GM18861 (cell line): ENCODE data around the gene ADGRG1.
A peak's percentile ranks its signal among the peaks of the same experiment; 100 is the strongest.

Experiments
- ATAC-seq: cut with Tn5 transposase; IDR thresholded peaks from one replicate; pipeline ENCODE4 v1.9.1; 2021; ENCODE audit not compliant: unreplicated experiment

Gene ADGRG1

GRCh38 chr16:57606147-57606846 lies 22.1 kb upstream of the ADGRG1 start:
- ATAC-seq: no peak

DNA sequence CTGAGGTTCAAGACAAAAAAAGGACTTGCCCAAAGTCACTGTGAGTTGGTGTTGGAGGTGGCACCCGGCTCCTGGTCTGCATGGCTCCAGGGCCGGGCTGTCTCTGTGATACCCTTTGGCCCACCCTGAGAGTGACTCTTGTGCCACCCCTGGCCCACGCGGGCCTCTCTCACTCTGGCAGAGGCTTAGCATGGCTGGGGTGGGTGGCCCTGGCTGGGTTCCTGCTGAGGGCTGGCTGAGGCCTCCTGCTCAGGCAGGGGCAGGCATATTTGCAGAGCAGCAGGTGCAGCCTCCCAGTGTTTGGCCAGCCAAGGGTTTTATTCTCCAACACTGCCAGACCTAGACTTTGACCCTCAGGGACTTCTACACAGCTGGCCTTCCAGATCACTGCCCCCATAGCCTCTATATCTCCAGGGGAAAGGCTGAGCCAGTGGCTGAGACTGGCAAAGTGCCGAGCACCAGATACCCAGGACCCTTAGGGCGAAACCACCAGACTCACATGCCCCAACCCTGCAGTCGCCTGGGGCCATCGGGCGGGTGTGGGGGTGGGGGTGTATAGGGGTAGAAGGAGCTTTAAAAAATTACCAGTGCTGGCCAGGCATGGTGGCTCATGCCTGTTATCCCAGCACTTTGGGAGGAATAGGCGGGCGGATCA lies 21.5 kb upstream of the ADGRG1 start:
- ATAC-seq: no peak

DNA sequence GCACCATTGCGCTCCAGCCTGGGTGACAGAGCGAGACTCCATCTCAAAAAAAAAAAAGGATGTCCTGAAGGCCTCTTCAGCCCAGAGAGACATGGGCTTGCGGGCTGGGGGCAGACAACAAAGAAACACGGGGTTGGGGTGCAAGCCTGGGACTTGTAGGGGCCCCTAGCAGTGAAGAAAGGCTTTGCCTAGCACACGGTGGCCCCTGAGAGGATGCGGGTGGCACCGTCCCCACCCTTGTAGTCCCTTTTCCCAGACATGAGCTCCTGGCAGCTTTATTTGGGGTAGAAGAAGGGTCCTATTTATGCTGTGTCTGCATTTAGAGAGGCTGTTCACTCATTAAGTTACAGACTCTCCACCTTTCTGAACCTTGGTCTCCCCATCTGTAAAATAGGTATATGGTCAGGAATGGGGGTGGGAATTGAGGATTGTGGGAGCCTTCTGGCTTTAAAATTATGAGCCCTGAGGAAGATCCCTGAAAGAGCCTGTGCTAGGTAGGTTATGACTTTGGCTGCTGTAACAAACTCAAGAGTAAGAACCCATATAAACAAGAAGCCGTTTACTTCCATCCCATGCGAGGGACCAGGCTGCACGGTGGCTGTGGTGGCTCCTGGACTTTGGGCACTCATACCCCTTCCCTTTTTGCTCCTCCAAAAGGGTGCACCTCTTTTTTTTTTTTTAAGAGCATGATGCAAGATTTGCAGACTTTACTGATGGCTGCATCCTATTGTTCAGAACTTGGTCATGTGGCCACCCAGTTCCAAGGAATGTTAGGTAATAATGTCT lies 20.6 kb upstream of the ADGRG1 start:
- no peak for ATAC-seq

DNA sequence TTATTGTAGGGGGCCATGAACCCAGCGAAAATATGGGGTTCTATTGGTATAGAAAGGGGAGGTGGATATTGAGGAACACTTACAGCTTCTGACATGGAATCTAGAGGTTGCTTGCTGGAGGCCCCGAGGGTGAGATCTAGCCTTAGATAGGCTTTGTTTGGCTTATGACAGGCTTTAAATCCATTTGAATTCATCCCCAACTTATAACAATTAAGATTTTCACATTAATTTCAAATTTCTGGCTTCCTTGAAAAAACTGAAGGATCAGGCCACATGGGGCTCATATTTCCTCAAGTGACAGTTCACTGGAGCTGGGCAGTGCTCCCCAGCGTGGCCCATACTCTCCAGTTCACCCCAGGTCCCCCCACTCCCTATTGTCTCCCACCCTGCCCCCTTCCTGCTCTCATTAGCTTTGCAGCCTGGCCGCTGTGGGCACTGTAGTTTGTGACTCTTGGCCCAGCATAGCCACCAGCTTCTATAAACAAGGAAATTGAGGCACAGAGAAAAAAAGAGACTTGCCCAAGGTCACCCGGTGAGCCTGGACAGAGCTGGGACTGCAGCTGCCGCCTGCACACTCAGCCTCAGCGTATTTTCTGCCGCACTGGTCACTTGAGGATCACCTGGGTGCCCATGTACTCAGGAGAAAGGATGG lies 19.8 kb upstream of the ADGRG1 start:
- ATAC-seq: no peak

DNA sequence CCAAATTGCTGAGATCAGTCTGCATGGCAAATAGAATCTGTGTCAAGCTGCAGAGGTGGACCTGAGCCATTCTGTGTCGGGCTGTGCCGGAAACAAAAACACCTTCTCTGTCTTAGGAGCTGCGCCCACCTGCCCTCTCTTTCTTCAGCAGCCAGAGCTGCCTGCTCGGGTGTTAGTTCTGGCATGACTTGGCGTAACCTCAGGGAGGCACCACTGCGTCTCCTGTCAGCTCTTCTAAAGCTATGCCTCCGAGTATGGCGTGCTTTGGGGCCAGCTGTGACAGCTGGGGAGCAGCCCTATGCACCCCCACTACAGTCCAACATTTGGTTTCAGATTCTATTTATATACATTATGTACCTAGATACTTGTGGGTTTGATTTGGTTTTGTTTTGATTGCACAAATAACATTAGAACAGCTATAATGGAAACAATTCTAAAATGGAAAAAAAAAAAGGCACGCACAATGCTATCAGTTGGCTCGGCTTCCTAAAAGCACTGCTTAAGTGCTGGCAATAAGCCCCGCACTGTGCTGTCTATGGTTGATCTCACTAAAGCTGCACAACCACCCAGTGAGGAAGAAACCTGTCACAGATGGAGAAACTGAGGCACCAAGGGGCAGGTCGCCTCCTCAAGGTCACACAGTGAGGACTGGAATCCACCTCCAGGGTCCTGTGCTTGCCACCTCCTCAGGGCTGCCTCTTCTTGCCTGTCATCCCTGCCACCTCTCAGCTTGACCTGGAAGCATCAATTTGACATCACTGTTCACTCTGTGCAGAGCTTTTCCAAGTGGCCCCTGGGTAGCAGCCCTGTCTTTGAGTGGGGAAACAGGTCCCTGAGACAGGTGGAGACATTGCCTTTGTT lies 18.7 kb upstream of the ADGRG1 start:
- ATAC-seq: peak; percentile 91

DNA sequence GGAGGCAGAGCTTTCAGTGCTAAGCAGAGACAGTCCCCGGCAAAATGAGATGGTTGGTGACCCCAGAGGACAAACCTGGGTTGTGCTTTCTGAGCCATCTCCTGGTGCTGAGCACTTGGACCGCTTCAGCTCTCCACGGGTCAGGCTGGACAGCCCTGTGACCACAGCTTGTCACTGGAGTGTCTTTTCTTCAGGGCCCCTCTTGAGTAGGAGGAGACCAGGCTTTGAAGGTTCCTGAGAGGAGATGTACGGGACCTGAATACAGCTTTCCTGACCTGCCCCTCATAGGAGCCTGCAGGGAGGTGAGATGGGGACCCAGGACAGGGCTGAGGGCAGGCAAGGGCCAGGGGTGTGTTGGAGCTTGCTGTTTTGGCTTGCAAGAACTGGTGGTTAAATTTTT lies 17.8 kb upstream of the ADGRG1 start:
- ATAC-seq: no peak

DNA sequence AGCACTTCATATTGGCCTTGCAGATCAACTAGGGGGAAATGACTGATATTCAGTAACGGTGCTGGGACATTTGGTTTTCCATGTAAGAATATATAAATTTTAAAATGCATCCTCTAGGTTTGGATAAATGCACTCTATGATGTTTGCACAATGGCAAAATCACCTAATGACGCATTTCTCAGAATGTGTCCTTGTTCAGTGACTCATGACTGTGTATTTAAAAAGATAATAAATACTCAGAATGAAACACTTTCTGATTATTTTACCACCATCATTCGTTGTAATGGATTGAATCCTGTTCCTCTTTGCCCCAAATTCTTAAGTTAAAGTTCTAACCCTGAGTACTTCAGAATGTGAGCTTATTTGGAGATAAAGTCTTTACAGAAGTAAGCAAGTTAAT lies 17.2 kb upstream of the ADGRG1 start:
- ATAC-seq: no peak

DNA sequence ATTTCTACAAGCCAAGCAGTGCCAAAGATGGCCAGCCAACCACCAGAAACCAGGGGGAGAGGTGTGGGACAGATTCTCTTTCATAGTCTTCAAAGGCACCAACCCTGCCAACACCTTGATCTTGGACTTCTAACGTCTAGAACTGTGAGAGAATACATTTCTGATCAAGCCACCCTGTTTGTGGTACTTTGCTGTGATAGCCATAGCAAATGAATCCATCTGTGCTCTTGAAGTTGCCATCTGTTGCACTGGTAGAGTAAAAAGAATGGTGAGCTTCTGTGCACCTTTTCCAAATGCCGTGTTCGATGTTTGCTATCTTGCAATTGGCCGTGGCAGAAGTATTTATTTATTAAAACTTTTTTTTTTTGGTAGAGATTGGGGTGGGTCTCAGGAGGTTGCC lies 16.7 kb upstream of the ADGRG1 start:
- no peak for ATAC-seq

- no peak for ATAC-seq
Observed at GRCh38 chr16:57612494-57612893, 15.9 kb upstream of the ADGRG1 start.

DNA sequence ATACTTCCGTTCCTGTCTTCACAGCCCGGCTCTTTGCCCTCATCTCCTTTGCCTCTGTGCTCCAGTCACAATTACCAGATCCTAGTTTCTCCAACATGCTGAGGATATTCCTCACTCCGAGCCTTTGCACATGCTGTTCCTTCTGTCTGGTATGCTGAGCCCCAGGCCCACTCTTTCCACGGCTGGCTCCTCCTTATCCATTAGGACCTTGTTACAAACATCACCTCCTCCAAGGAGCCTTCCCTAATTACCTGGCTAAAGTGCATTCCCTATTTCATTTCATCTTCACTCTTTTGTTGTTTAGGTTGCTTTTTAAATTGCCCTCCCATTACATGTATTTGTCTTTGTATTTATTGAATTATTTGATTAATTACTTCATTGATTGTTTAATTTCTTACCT lies 14.9 kb upstream of the ADGRG1 start:
- ATAC-seq: no peak

DNA sequence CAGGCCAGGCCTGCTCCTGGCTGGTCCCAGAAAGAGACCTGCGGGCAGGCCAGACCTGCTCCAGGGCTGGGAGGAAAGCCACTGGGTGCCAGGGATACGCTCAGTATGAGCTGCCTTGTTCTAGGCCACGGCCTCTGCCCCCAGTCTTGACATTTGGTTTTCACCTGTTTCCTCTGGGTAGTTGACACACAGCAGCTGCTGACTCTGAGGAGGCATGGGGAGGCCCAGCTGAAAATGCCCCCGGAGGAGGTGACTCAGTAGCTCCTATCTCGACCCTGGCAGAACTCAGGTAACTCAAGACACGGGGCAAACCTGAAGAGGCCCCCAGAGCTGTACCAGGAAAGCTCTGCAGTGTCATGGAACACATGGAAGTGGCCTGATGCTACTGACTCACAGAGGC lies 13.9 kb upstream of the ADGRG1 start:
- no peak for ATAC-seq

GRCh38 chr16:57614944-57615343 lies 13.5 kb upstream of the ADGRG1 start:
- no peak for ATAC-seq

DNA sequence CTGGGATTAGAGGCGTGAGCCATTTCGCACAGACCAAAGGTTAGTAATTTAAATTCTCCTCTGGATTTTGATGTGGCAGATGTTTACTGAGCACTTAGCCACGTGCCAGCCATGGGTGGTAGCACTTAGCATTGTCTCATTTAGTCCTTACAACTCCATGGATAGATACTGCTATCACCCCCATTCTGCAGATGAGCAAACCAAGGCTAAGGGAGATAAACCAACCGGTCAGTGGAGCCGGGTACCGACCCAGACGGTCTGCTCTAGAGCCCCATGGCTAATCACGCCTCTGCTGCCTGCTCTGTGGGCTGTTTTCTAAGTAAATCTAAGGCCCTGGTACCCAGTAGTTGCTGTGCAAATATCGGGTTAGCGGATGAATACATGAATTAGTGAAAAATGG lies 12.6 kb upstream of the ADGRG1 start:
- ATAC-seq: no peak

- ATAC-seq: no peak
Observed at GRCh38 chr16:57616241-57616640, 12.2 kb upstream of the ADGRG1 start.

- no peak for ATAC-seq
Observed at GRCh38 chr16:57616876-57617275, 11.6 kb upstream of the ADGRG1 start.

DNA sequence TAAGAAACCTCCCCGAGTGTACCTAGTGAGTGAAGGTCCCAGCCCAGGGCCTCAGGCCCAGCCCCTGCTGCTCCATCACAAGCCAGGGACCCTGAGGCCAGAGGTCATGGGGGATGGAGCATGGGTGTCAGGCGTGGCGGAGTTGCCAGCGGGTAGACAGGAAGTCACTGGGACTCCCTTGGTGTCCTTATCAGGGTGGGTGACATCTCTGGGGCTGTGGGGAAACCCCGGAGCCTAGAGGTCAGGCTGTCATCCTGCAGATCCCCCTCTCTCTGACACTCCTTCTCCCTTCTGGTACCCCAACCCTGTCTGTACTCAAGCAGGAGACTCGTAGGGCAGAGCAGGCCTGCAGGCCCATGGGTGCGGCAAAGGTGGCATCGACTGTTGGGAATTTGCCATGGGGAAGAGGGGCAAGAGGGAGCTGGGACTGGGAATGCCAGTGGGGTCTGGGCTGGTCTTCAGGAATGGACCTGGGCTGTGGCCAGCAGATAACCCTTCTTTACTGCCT lies 10.8 kb upstream of the ADGRG1 start:
- no peak for ATAC-seq

DNA sequence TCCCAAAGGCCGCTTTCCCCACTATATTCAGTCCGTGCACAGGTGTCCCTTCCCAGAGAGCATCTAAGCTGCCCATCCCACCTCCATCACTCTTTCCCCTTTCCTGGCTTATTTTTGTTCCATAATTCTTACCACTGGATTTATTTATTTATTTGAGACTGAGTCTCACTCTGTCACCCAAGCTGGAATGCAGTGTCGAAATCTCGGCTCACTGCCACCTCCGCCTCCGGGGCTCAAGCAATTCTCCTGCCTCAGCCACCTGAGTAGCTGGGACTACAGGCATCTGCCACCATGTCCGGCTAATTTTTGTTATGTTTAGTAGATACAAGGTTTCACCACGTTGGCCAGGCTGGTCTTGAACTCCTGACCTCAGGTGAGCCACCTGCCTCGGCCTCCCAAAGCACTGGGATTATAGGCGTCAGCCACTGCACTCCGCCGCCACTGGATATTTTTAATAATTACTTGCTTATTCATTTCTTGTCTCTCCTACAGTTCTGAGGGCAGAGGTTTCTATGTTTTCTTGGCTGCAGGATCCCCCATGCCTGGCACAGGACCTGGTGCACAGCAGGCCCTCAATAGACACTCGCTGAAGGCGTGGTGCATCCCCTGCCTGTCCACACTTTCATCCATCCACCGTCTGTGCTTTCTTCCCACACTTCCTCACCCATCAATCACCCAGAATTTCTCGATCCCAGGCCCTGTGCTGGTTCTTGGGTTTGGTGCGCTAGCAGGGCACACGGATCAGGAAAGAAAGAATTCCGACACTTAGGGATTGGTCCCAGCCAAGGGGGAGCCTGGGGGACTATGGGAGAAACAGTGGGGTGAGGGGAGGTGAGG lies 9.9 kb upstream of the ADGRG1 start:
- no peak for ATAC-seq

DNA sequence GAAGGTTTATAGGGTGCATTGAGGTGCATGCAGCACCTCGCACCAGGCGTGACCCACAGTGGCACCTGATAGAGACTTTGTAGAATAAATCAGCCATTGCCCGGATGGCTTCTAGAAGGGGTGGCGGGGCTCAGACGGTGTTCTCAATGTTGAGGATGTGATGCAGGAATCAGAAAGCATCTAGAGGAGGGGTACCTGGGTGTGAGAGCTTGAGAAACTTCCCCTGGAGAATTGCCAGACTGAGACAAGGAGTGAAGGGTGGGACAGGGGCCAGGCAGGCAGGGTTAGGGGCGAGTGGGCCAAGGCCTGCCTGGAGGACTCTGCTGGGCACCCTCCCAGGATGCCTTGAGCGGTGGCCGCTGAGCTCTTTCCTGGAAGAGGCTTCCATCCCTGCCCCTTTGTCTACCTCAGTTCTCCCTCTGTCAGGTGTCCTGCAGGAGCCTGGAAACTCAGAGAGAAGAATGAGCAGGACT lies 9.3 kb upstream of the ADGRG1 start:
- ATAC-seq: no peak

- no peak for ATAC-seq
Observed at GRCh38 chr16:57619606-57620334, 8.7 kb upstream of the ADGRG1 start.
